NCI-H1417 (cell line): ENCODE results near the gene TRIM8.
A peak's percentile ranks its signal among the peaks of the same experiment; 100 is the strongest.
"Not testable (repeated sequence)": the region's sequence is repeated elsewhere in the genome, so short reads cannot be mapped to it uniquely, and the experiment has no call there.

ENCODE experiments used
- DNase-seq, 3 experiments: peaks; one replicate each; lab custom pipeline; 2025; lab: John Stamatoyannopoulos, UW

The TRIM8 gene

DNA sequence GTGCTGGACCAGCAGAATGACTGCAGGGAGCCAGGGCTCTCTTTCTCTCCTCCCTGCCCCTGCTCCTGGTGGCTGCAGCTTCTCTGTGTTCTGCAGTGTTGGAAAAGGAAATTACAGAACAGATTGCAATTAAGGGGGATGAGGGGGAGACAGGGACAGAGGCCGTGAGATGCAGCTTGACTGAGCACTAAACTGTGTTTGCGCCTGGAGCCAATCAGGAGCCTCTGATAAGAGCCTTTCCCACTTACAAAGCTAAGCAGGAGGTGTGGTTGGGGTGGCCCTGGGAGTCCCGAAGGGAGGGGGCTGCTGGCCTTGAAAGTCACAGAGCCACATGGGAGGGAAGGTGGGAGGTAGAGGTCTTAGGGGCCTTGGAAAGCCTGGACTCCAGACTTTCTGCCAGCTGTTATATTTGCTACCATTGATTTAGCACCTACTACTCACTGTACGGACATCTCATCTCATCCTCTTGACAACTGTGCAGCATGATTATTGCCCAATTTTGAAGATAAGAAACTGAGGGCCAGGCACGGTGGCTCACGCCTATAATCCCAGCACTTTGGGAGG is 26.7 kb downstream of the TRIM8 start:
- no peak for DNase-seq

- no peak for DNase-seq
These were observed 29.0 kb downstream of the TRIM8 start for GRCh38 chr10:102673236-102673818.

DNA sequence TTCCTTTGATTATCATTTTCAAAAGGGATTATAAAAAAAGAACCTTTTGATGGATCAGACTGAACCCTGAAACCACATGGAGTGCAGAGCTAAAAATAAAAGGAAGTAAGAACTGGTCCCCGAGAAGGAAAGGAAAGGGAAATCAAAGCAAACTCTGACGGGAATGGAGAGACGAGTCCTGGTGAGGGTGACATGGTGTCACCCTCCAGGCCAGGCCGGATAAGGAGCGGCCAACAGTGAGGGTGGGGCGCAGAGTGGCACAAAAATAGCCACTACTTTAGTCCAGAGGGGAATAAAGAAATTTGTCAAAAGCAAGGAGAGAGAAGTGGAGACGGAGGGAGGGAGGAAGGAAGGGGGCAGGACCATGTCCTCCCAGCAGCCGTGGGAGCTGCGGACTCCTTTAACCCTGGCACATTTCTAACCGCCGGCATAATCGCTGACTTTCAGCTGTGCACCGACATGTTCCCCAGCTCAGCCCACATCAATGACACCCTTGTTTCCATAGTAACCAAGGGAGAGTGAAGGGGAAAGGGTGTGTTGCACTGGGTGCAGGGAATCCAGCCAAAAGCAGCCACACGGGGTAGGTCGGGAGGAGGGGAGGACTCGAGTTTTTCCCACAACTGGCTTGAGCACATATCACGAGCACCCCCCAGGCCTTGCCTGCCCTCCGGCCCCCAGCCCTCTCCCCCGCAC is 29.7 kb downstream of the TRIM8 start:
- DNase-seq = peak; percentile 5 to 78 (median 37)

GRCh38 chr10:102674566-102674965 is 30.3 kb downstream of the TRIM8 start:
- DNase-seq = peak in 2 of 3 experiments; percentile 6 to 28

GRCh38 chr10:102675011-102675665 is 30.9 kb downstream of the TRIM8 start:
- peak in 1 of 3 experiments; percentile 13 for DNase-seq

GRCh38 chr10:102675666-102676533 is 31.6 kb downstream of the TRIM8 start:
- no peak for DNase-seq

- DNase-seq = no peak
These were observed 32.4 kb downstream of the TRIM8 start for GRCh38 chr10:102676534-102677315.

- peak in 1 of 3 experiments; percentile 44 for DNase-seq
These were observed 33.2 kb downstream of the TRIM8 start for GRCh38 chr10:102677331-102678067.

DNA sequence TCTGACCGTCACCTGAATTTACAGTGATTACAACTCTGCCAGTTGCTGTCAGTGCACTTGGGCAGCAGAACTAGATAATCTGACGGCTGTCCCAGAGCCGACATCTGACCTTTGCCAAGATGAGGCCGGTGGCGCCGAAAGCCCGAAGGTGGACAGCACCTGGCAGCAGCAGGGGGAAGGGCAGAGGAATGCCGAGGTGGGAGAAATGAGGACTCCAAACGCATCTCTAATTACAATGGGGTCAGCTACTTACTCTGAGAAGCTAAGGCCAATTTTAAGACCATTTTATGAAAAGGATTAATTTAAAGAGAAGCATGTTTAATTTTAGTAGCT is 33.8 kb downstream of the TRIM8 start:
- peak in 2 of 3 experiments; percentile 4 to 44 for DNase-seq

GRCh38 chr10:102678842-102679289 is 34.6 kb downstream of the TRIM8 start:
- DNase-seq = peak in 2 of 3 experiments; percentile 70 to 84

GRCh38 chr10:102679596-102679995 is 35.3 kb downstream of the TRIM8 start:
- DNase-seq = no peak

DNA sequence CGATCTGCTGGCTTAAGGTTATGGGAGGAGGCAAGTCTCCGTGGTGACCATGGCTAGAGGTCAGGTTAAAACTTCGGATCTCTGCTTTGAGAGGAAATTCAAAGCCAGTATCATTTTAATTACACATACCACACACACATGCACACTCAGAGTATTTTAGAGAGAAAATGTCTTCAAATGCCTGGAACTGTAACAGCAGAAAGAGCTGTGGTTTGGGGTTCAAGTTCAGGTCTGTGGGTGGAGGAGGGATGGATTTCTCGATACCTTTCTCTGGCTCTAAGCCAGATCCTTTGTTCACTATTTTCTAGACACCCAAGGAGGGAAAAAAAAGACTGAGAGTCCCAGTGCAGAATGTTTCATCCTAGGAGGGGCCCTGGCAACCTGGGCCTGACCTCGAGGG is 37.4 kb downstream of the TRIM8 start:
- DNase-seq = no peak

DNA sequence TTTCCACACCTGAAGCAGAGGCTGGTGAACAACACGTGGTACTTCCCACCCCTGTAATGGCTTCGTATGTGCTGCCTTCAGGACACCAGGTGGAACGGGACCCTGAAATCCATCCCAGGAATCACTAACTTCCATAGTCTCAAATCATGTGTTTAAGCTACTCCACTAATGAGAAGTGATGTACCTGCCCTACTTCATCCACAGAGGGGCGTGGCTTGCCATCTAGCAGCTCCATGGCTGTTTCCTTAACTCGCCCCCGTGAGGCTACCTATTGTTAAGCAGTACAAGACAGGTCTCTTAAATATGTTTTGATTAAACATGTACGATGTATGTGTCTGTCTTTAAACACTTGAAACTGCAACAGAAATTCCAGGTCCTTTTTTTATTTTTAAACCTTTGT is 38.1 kb downstream of the TRIM8 start:
- DNase-seq = no peak

GRCh38 chr10:102682981-102683380 is 38.7 kb downstream of the TRIM8 start:
- no peak for DNase-seq

DNA sequence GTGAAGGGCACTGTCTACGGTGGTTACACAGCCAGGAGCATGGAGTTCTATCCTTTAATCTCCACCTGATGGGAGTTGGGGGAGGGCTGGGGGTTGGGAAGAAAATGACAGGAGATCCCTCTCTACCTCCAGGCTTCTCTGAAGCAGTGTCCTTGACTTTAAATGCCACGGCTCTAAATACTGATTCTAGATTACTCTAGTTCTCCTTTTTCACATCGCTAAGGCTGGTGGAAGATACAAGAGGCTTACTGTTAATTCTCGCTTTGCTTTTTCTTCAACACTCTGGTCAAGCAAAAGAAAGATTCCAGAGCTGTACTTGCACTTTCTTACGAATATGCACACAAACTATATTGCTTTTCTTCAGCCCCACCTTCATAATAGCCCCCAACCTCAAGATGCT is 39.5 kb downstream of the TRIM8 start:
- DNase-seq = no peak

GRCh38 chr10:102691285-102692066 is 47.2 kb downstream of the TRIM8 start:
- DNase-seq = no peak

- DNase-seq = not testable (repeated sequence)
These were observed 51.1 kb downstream of the TRIM8 start for GRCh38 chr10:102695401-102695800.

DNA sequence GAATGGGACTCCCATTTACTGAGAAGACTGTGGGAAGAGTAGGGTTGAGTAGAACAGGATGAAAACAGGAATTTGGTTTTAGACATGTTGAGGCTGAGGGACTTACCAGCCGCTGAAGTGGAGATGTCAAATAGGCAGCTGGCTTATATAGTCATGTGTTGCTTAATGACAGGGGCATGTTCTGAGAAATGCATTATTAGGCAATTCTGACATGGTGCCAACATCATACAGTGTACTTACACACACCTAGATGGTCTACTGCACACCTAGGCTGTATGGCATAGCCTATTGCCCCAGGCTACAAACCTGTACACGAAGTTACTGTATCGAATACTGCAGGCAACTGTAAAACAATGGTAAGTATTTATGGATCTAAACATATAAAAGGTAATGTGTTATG is 52.5 kb downstream of the TRIM8 start:
- DNase-seq = no peak

DNA sequence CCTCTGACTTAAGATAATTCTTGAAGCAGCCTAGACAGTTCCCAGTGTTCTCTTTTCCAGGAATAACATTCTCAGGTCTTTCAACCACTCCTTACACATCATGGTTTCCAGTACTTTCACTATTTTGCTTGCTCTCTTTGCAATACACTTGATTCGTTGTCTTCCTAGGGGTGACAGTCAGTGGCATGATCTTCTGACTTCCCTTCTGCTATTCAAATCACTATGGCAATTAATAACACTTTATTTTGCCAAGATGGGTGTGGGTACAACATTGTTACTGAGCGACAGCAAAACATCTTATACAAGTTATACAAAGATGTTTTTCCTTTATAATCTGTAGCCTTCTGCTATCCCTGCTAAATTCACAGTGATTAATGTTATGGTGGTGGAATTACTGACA is 54.6 kb downstream of the TRIM8 start:
- no peak for DNase-seq

GRCh38 chr10:102701272-102701671 is 57.0 kb downstream of the TRIM8 start:
- no peak for DNase-seq
